SK-N-SH (cell line): Measurements from ENCODE around the gene ACP4. TPM values are rescaled to one million over a fixed set of nuclear protein-coding genes. Genes with fewer than 3 reads are reported as not detected.
"Not testable (repeated sequence)": the region's sequence is repeated elsewhere in the genome, so short reads cannot be mapped to it uniquely, and the experiment has no call there.

Experiments used
- CTCF ChIA-PET: fragments of 300-600, 350-600 bp; formaldehyde crosslinking; extraction: SDS; loops from one replicate; lab custom pipeline; 2021; lab: Yijun Ruan, JAX
- POLR2A ChIA-PET: fragments of 350-600 bp; sonication (Branson Sonifier 250); formaldehyde crosslinking; extraction: SDS; loops from one replicate; lab custom pipeline; 2020; ENCODE audit warnings: antibody characterized with exemption, inconsistent platforms; lab: Yijun Ruan, JAX
- DNase-seq: peaks from one replicate; pipeline ENCODE4 v3.0.0; 2012
- H2AFZ ChIP-seq: fragments of 200-600 bp; sonication (generic); 2 replicates; pipeline ENCODE4 v1.8.1; 2016; ENCODE audit warnings: antibody characterized with exemption, mild to moderate bottlenecking, low read depth
- H3F3A ChIP-seq: fragments of 200-600 bp; sonication (generic); replicated peaks from 2 replicates; pipeline ENCODE3; 2016; ENCODE audit warnings: antibody characterized with exemption, mild to moderate bottlenecking; ENCODE audit not compliant: insufficient read depth
- H3K27ac ChIP-seq, 2 experiments: fragments of 200-500 bp in 1 of 2; fragments of 200-600 bp in 1 of 2; sonication (Bioruptor generic) in 1 of 2; sonication (generic), shearing (Covaris generic) in 1 of 2; 2 replicates each; pipeline versions ENCODE4 v1.5.1 to v1.6.1; 2014 to 2016; ENCODE audit warnings: low read depth in 2 of 2, inconsistent platforms in 1 of 2, low read length in 1 of 2, mild to moderate bottlenecking in 1 of 2, mixed read lengths in 1 of 2
- H3K27me3 ChIP-seq: fragments of 200-600 bp; sonication (generic), shearing (Covaris generic); 2 replicates; pipeline ENCODE4 v1.6.1; 2016; ENCODE audit warnings: mixed run types; ENCODE audit not compliant: insufficient read depth
- H3K36me3 ChIP-seq, 2 experiments: fragments of 200-500 bp in 1 of 2; fragments of 200-600 bp in 1 of 2; sonication (Bioruptor generic) in 1 of 2; sonication (generic) in 1 of 2; replicated peaks in 1 of 2; 2 replicates each; pipeline versions ENCODE3 to v1.5.1; 2014 to 2016; ENCODE audit warnings: low read length in 1 of 2, mild to moderate bottlenecking in 1 of 2; ENCODE audit not compliant: insufficient read depth in 2 of 2, control insufficient read depth in 1 of 2
- H3K4me1 ChIP-seq, 2 experiments: fragments of 200-500 bp in 1 of 2; fragments of 200-600 bp in 1 of 2; sonication (Bioruptor generic) in 1 of 2; sonication (generic), shearing (Covaris generic) in 1 of 2; 2 replicates each; pipeline versions ENCODE4 v1.5.1 to v1.6.1; 2014 to 2016; ENCODE audit warnings: low read depth in 1 of 2, low read length in 1 of 2, mixed run types in 1 of 2; ENCODE audit not compliant: insufficient read depth in 2 of 2, control insufficient read depth in 1 of 2
- H3K4me2 ChIP-seq: fragments of 200-600 bp; sonication (generic), shearing (Covaris generic); 2 replicates; pipeline ENCODE4 v1.6.1; 2017; ENCODE audit warnings: mixed run types
- H3K4me3 ChIP-seq, 2 experiments: fragments of 200-500 bp in 1 of 2; fragments of 200-600 bp in 1 of 2; sonication (Bioruptor generic) in 1 of 2; sonication (generic), shearing (Covaris generic) in 1 of 2; 2 replicates each; pipeline versions ENCODE4 v1.5.1 to v1.8.1; 2014 to 2016; ENCODE audit warnings: low read depth in 2 of 2, inconsistent platforms in 1 of 2, low read length in 1 of 2, mild to moderate bottlenecking in 1 of 2, mixed read lengths in 1 of 2, moderate library complexity in 1 of 2
- H3K79me2 ChIP-seq: fragments of 200-600 bp; sonication (generic); 2 replicates; pipeline ENCODE4 v1.8.1; 2017; ENCODE audit warnings: mild to moderate bottlenecking; ENCODE audit not compliant: insufficient read depth
- H3K9ac ChIP-seq: fragments of 200-600 bp; sonication (generic); 2 replicates; pipeline ENCODE4 v1.6.1; 2017; ENCODE audit warnings: mixed run types
- H3K9me2 ChIP-seq: fragments of 200-600 bp; sonication (generic); 2 replicates; pipeline ENCODE4 v1.6.1; 2017; ENCODE audit warnings: mixed run types
- H3K9me3 ChIP-seq: fragments of 200-600 bp; sonication (generic); 2 replicates; pipeline ENCODE4 v1.6.1; 2017; ENCODE audit warnings: mixed run types, mild to moderate bottlenecking, moderate library complexity
- H4K20me1 ChIP-seq: fragments of 200-600 bp; sonication (generic); 2 replicates; pipeline ENCODE4 v1.6.1; 2017; ENCODE audit warnings: mild to moderate bottlenecking, mixed run types; ENCODE audit not compliant: insufficient read depth
- CHD2 ChIP-seq: fragments of 150-350 bp; IDR thresholded peaks from 2 replicates; pipeline ENCODE4 v1.6.1; 2018; ENCODE audit warnings: low read length; ENCODE audit not compliant: partially characterized antibody
- EZH2phosphoT487 ChIP-seq: fragments of 200-600 bp; sonication (generic); IDR thresholded peaks from 2 replicates; pipeline ENCODE4 v1.6.1; 2017; ENCODE audit warnings: low read depth, mixed run types, mild to moderate bottlenecking, antibody characterized with exemption, moderate library complexity, borderline replicate concordance
- IRF3 ChIP-seq: fragments of 150-350 bp; IDR thresholded peaks from 2 replicates; pipeline ENCODE4 v1.6.1; 2016; ENCODE audit warnings: mild to moderate bottlenecking, low read depth, low read length
- NFIC ChIP-seq: IDR thresholded peaks from 2 replicates; pipeline ENCODE4 v1.4.0; 2012; ENCODE audit warnings: borderline replicate concordance
- RFX5 ChIP-seq: IDR thresholded peaks from 2 replicates; pipeline ENCODE4 v1.6.1; 2012; ENCODE audit warnings: mild to moderate bottlenecking, improper control_type of control experiment, low read length
- TCF12 ChIP-seq: IDR thresholded peaks from 2 replicates; pipeline ENCODE4 v1.4.0; 2012
- WGBS: methylation state at CpG from one replicate; pipeline ENCODE4 v1.1.6; 2017; ENCODE audit warnings: low lambda C conversion rate; 5-methylcytosine and 5-hydroxymethylcytosine counted together
- polyA plus RNA-seq, 3 experiments: library from polyadenylated mRNA; depleted of rRNA; stranded (reverse); fragments of >200 nt; gene quantifications; 2 replicates each; pipeline ENCODE4 v1.2.3, GENCODE V29; 2012

The ACP4 gene
- polyA plus RNA-seq, 1 of the 3 experiments (the other 2 are of a cell fraction): not detected

- no peak for DNase-seq
- no peaks in the 10 kb centered on the region for H3K9me3 ChIP-seq
- no peak overlapping the region for H3K4me2 ChIP-seq
- no peaks in the 10 kb centered on the region for H3K79me2 ChIP-seq
- no peak overlapping the region for H3K27ac ChIP-seq
- H3K4me3 ChIP-seq: no peak overlapping the region
- no peaks in the 10 kb centered on the region for H4K20me1 ChIP-seq
- H3K36me3 ChIP-seq: no peaks in the 10 kb centered on the region
- POLR2A ChIA-PET: no interaction called here
- no peak overlapping the region for H3K9ac ChIP-seq
- CTCF ChIA-PET: no interaction called here
- no peaks in the 10 kb centered on the region for H3K9me2 ChIP-seq
- no peaks in the 10 kb centered on the region for H3K4me1 ChIP-seq
- TF ChIP-seq TCF12: no peak
- TF ChIP-seq NFIC: no peak
- TF ChIP-seq IRF3: no peak
- TF ChIP-seq CHD2: no peak
- TF ChIP-seq RFX5: no peak
- TF ChIP-seq EZH2phosphoT487: no peak
- 26% methylated on average over 4 of the region's 4 CpGs for WGBS
- H3F3A ChIP-seq: no peaks in the 10 kb centered on the region
- no peaks in the 10 kb centered on the region; the same call in 1 of the 2 replicates for H3K27me3 ChIP-seq
- H2AFZ ChIP-seq: no peak overlapping the region
Measured at GRCh38 chr19:50753879-50754278, 36.3 kb upstream of the ACP4 start.

GRCh38 chr19:50756244-50756643 is 34.0 kb upstream of the ACP4 start:
- H3K27ac ChIP-seq, H2AFZ ChIP-seq, H3K9me3 ChIP-seq, H3K27me3 ChIP-seq, H3K4me1 ChIP-seq, CTCF ChIA-PET, H4K20me1 ChIP-seq, H3K36me3 ChIP-seq, DNase-seq, H3F3A ChIP-seq, H3K9ac ChIP-seq, H3K4me3 ChIP-seq, H3K79me2 ChIP-seq, H3K9me2 ChIP-seq, H3K4me2 ChIP-seq, POLR2A ChIA-PET: not testable (repeated sequence)
- WGBS: 26% methylated on average over 8 of the region's 8 CpGs

DNA sequence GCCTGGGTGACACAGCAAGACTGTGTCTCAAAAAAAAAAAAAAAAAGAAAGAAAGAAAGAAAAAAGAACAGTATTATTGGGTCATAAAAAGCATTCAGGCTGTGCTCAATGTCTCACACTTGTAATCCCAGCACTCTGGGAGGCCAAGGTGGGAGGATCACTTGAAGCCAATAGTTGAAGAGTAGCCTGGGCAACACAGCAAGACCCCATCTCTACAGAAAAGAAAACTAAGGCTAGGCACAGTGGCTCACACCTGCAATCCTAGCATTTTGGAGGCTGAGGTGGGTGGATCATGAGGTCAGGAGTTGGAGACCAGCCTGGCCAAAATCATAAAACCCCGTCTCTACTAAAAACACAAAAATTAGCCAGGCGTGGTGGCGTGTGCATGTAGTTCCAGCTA is 32.6 kb upstream of the ACP4 start:
- H3K4me3 ChIP-seq, H3F3A ChIP-seq, POLR2A ChIA-PET, H3K9ac ChIP-seq, DNase-seq, H3K9me3 ChIP-seq, H3K27ac ChIP-seq, H3K9me2 ChIP-seq, H3K4me2 ChIP-seq, H3K27me3 ChIP-seq, H2AFZ ChIP-seq, H3K4me1 ChIP-seq, H4K20me1 ChIP-seq, H3K36me3 ChIP-seq, H3K79me2 ChIP-seq, CTCF ChIA-PET: not testable (repeated sequence)
- 100% methylated on average over 3 of the region's 3 CpGs for WGBS

DNA sequence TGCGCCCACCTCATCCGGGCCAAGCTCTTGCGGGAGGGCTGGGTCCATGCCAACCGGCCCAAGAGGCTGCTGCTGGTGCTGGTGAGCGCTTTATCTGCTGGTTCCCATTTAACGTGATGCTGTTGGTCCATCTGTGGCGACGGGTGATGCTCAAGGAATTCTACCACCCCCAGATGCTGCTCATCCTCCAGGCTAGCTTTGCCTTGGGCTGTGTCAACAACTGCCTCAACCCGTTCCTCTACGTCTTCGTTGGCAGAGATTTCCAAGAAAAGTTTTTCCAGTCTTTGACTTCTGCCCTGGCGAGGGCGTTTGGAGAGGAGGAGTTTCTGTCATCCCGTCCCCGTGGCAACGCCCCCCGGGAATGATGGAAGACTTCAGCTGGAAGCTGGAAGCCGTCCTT is 31.1 kb upstream of the ACP4 start:
- H3K4me1 ChIP-seq, H3K9me3 ChIP-seq, H3F3A ChIP-seq, H3K27ac ChIP-seq, CTCF ChIA-PET, POLR2A ChIA-PET, H3K27me3 ChIP-seq, H4K20me1 ChIP-seq, H3K36me3 ChIP-seq, DNase-seq, H2AFZ ChIP-seq, H3K9me2 ChIP-seq, H3K9ac ChIP-seq, H3K4me2 ChIP-seq, H3K4me3 ChIP-seq, H3K79me2 ChIP-seq: not testable (repeated sequence)
- WGBS: 86% methylated on average over 5 of the region's 18 CpGs
